ENCODE measurements around the gene NSD1.

DNA sequence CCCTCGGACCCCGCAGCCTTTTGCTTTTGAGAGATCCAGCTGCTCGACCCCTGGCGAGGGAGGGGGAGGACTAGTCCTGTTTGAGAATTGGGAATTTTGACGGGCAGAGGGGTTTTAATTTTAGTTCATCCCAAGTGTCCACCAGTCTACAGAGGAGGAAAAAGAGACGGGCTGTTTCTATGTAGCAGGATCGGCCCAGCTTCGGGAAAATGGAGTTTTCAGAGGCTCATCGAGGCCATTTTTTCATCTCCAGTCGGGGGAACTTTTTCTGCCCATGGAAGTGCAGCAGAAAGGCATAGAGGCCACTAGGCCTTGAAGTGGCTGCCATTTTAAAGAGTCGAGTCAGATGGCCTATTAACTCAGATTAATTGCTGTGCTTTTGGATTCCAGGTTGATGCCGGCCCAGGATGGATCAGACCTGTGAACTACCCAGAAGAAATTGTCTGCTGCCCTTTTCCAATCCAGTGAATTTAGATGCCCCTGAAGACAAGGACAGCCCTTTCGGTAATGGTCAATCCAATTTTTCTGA lies 1.2 kb downstream of the NSD1 start:
- TF ChIP-seq, protein P1, sequence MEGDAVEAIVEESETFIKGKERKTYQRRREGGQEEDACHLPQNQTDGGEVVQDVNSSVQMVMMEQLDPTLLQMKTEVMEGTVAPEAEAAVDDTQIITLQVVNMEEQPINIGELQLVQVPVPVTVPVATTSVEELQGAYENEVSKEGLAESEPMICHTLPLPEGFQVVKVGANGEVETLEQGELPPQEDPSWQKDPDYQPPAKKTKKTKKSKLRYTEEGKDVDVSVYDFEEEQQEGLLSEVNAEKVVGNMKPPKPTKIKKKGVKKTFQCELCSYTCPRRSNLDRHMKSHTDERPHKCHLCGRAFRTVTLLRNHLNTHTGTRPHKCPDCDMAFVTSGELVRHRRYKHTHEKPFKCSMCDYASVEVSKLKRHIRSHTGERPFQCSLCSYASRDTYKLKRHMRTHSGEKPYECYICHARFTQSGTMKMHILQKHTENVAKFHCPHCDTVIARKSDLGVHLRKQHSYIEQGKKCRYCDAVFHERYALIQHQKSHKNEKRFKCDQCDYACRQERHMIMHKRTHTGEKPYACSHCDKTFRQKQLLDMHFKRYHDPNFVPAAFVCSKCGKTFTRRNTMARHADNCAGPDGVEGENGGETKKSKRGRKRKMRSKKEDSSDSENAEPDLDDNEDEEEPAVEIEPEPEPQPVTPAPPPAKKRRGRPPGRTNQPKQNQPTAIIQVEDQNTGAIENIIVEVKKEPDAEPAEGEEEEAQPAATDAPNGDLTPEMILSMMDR (IDR thresholded peaks at IDR 0.05), result no peak
- TF ChIP-seq POLR2A (IDR thresholded peaks at IDR 0.05), result no peak
